Measurements from ENCODE around the gene NAV1. TPM values are rescaled to one million over a fixed set of nuclear protein-coding genes. Genes with fewer than 3 reads are reported as not detected.

The NAV1 gene
- polyA plus RNA-seq, 1 donor (not counting 4 experiments of a cell fraction or from before 2014, with no cell fraction given): 13.2 TPM

GRCh38 chr1:201511396-201511940 is 27.5 kb upstream of the NAV1 start:
- no peak for TF ChIP-seq CTCF (optimal IDR thresholded peaks at IDR 0.05 in 1 of 3, IDR thresholded peaks at IDR 0.05 in 1 of 3, conservative IDR thresholded peaks at IDR 0.05 in 1 of 3; ENCODE audit: extremely low read depth in 1 of 3, insufficient read depth in 2 of 3, low read length in 3 of 3)
- no peak for TF ChIP-seq EZH2 (IDR thresholded peaks at IDR 0.05; ENCODE audit: low read length)
- H3K4me2 ChIP-seq (ENCODE audit: control insufficient read depth, extremely low read depth, insufficient read depth, low read depth, low read length): no peak overlapping the region
- dilution Hi-C loops (cut with MboI; ENCODE audit: extremely low pct_ligation_motif_present, low sequenced_read_pairs): no loop called here
- no peak overlapping the region for H3K4me3 ChIP-seq (ENCODE audit: control insufficient read depth in 2 of 3, extremely low read depth in 1 of 3, insufficient read depth in 2 of 3, low read depth in 1 of 3, low read length in 3 of 3)
- FAIRE-seq: no peak
- no peaks in the 10 kb centered on the region for H3K9me3 ChIP-seq (ENCODE audit: control insufficient read depth, low read depth, low read length)
- H3K36me3 ChIP-seq (ENCODE audit: control insufficient read depth in 2 of 2, extremely low read depth in 1 of 2, insufficient read depth in 2 of 2, low read length in 2 of 2): no peaks in the 10 kb centered on the region
- peaks cover 3% of the 10 kb centered on the region for H3K79me2 ChIP-seq (ENCODE audit: control insufficient read depth, insufficient read depth, low read length)
- no peaks in the 10 kb centered on the region for H3K9me1 ChIP-seq (ENCODE audit: control insufficient read depth, extremely low read depth, insufficient read depth, low read length)
- no peak overlapping the region for H3K9ac ChIP-seq (ENCODE audit: control insufficient read depth, extremely low read depth, insufficient read depth, low read length)
- no peaks in the 10 kb centered on the region for H3K27me3 ChIP-seq (ENCODE audit: control insufficient read depth, extremely low read depth, insufficient read depth, low read length)
- no peak for DNase-seq (ENCODE audit: low read depth, low spot score)
- no peak overlapping the region for H3K27ac ChIP-seq (ENCODE audit: control insufficient read depth, insufficient read depth, low read length)
- no peak overlapping the region for H2AFZ ChIP-seq (ENCODE audit: control insufficient read depth, low read length)
- H3K4me1 ChIP-seq (ENCODE audit: control insufficient read depth, extremely low read depth, insufficient read depth, low read length): peaks cover 24% of the 10 kb centered on the region
- no peaks in the 10 kb centered on the region for H4K20me1 ChIP-seq (ENCODE audit: control insufficient read depth, extremely low read depth, insufficient read depth, low read length)

DNA sequence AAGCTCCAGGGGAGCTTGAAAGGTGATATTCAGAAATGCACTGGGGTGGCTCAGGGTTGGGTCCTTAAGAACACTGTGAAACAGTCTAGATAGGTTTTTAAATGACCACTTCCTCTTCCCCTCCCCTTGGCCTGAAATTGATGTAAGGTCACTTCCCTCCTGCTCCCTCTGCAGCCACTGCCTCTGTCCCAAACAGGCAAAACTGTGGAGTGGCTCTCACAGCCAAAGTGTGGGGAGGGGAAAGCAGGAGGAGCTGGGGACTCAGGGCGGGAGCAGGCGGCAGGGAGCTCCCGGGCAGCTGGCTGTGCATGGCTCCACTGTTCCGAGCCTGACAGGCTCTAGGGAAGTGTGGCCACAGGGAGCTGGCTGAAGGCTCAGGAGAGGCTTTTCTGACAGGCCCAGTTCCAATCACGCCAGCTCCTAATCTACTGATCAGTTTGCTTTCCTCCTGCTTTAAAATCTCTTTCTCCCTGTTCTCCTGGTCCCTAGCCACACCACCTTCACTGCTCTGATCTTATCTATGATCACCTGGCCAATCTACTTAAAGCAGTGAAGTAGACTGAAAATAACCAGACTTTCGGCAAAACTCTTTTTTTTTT is 26.9 kb upstream of the NAV1 start:
- Histone ChIP-seq H3K4me3 (ENCODE audit: control insufficient read depth in 2 of 3, extremely low read depth in 1 of 3, insufficient read depth in 2 of 3, low read depth in 1 of 3, low read length in 3 of 3) (no peak overlapping the region), H3K4me1 (ENCODE audit: control insufficient read depth, extremely low read depth, insufficient read depth, low read length) (peaks cover 28% of the 10 kb centered on the region), H3K27ac (ENCODE audit: control insufficient read depth, insufficient read depth, low read length) (no peak overlapping the region), H3K36me3 (ENCODE audit: control insufficient read depth in 2 of 2, extremely low read depth in 1 of 2, insufficient read depth in 2 of 2, low read length in 2 of 2) (no peaks in the 10 kb centered on the region), H3K9ac (ENCODE audit: control insufficient read depth, extremely low read depth, insufficient read depth, low read length) (no peak overlapping the region), H3K9me3 (ENCODE audit: control insufficient read depth, low read depth, low read length) (no peaks in the 10 kb centered on the region), H3K79me2 (ENCODE audit: control insufficient read depth, insufficient read depth, low read length) (no peaks in the 10 kb centered on the region), H2AFZ (ENCODE audit: control insufficient read depth, low read length) (no peak overlapping the region), H3K4me2 (ENCODE audit: control insufficient read depth, extremely low read depth, insufficient read depth, low read depth, low read length) (no peak overlapping the region), H3K27me3 (ENCODE audit: control insufficient read depth, extremely low read depth, insufficient read depth, low read length) (no peaks in the 10 kb centered on the region), H4K20me1 (ENCODE audit: control insufficient read depth, extremely low read depth, insufficient read depth, low read length) (no peaks in the 10 kb centered on the region), H3K9me1 (ENCODE audit: control insufficient read depth, extremely low read depth, insufficient read depth, low read length) (no peaks in the 10 kb centered on the region)
- TF ChIP-seq EZH2 (IDR thresholded peaks at IDR 0.05; ENCODE audit: low read length) (no peak), CTCF (optimal IDR thresholded peaks at IDR 0.05 in 1 of 3, IDR thresholded peaks at IDR 0.05 in 1 of 3, conservative IDR thresholded peaks at IDR 0.05 in 1 of 3; ENCODE audit: extremely low read depth in 1 of 3, insufficient read depth in 2 of 3, low read length in 3 of 3) (no peak)
- FAIRE-seq: no peak
- no peak for DNase-seq (ENCODE audit: low read depth, low spot score)
- dilution Hi-C loops (cut with MboI; ENCODE audit: extremely low pct_ligation_motif_present, low sequenced_read_pairs): no loop called here
